ENCODE data around the gene CD300A.

DNA sequence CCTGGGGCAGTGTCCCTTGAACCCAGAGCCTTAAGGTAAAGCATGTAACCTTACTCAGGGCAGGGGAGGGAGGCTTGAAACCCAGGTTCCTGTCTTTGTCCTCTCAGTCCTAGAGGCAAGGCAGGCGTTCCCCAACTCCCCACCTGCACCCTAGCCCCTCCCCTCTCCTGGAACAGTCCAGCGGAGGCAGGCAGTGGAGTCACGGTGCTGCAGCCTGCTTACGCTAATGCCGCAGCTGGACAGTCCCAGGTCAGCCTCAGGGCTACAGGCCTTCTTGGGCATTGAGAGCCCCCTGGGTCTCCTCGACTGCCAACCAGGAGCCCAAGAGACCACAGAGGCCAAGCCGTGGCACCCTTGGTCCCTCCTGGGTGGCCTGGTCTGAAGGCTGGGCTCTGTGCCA, 6.8 kb upstream of the CD300A start:
- no peak for TF ChIP-seq CTCF (IDR thresholded peaks at IDR 0.05; ENCODE audit: low read depth, low read length)
- no peak for TF ChIP-seq EZH2phosphoT487 (IDR thresholded peaks at IDR 0.05; ENCODE audit: low read depth)
